WTC11 (cell line): ENCODE measurements around the gene PRR19. TPM values are rescaled to one million over a fixed set of nuclear protein-coding genes. Genes with fewer than 3 reads are reported as not detected.

ENCODE experiments used
- ATAC-seq: fragments of 200-7000 bp; cut with Tn5 transposase; 2 replicates; pipeline ENCODE4 v1.10.0; 2021; ENCODE audit warnings: mild to moderate bottlenecking, moderate library complexity
- CTCF ChIA-PET: fragments of 300-600 bp; sonication (Branson Sonifier 250); formaldehyde crosslinking; loops from one replicate; lab custom pipeline; 2021; ENCODE audit warnings: antibody characterized with exemption; lab: Charles Lee
- POLR2A ChIA-PET: fragments of 350-600 bp; sonication (Branson Sonifier 250); formaldehyde crosslinking; loops from one replicate; lab custom pipeline; 2021; ENCODE audit warnings: antibody characterized with exemption; lab: Charles Lee
- DNase-seq: peaks from one replicate; pipeline ENCODE4 v3.0.0; 2021; ENCODE audit warnings: low spot score
- H3K27ac Mint-ChIP-seq: 2 replicates; pipeline ENCODE4 v1.8.0; 2021; ENCODE audit warnings: mixed read lengths
- H3K27me3 Mint-ChIP-seq: 2 replicates; pipeline ENCODE4 v1.8.0; 2021; ENCODE audit warnings: low read depth, mild to moderate bottlenecking, moderate library complexity, mixed read lengths
- H3K36me3 Mint-ChIP-seq: 2 replicates; pipeline ENCODE4 v1.8.0; 2021; ENCODE audit warnings: mixed read lengths
- H3K4me1 Mint-ChIP-seq: 2 replicates; pipeline ENCODE4 v1.8.0; 2022; ENCODE audit warnings: mixed read lengths
- H3K4me3 Mint-ChIP-seq: 2 replicates; pipeline ENCODE4 v1.8.0; 2021; ENCODE audit warnings: mild to moderate bottlenecking, moderate library complexity, mixed read lengths
- H3K9me3 Mint-ChIP-seq: 2 replicates; pipeline ENCODE4 v1.8.0; 2021; ENCODE audit warnings: mixed read lengths
- ETV6 ChIP-seq: sonication (generic); formaldehyde crosslinking; IDR thresholded peaks from 2 replicates; pipeline ENCODE4 v1.8.1; 2022; ENCODE audit warnings: mild to moderate bottlenecking, missing genetic modification reagents
- GRHL2 ChIP-seq: fragments of 250-450 bp; sonication (Bioruptor Pico); IDR thresholded peaks from 2 replicates; pipeline ENCODE4 v1.8.0; 2022; ENCODE audit warnings: mild to moderate bottlenecking, moderate library complexity; ENCODE audit not compliant: insufficient replicate concordance, severe bottlenecking
- IRF2 ChIP-seq: sonication (generic); formaldehyde crosslinking; IDR thresholded peaks from 2 replicates; pipeline ENCODE4 v1.8.0; 2022; ENCODE audit warnings: low read depth, missing genetic modification reagents, borderline replicate concordance
- JUN ChIP-seq: sonication (generic); formaldehyde crosslinking; IDR thresholded peaks from 2 replicates; pipeline ENCODE4 v1.8.0; 2023; ENCODE audit warnings: mild to moderate bottlenecking, missing genetic modification reagents
- MYBL2 ChIP-seq: sonication (generic); formaldehyde crosslinking; IDR thresholded peaks from 2 replicates; pipeline ENCODE4 v1.8.1; 2023; ENCODE audit warnings: mild to moderate bottlenecking, moderate library complexity, missing genetic modification reagents
- NFATC4 ChIP-seq: fragments of 250-450 bp; sonication (Bioruptor Pico); IDR thresholded peaks from 2 replicates; pipeline ENCODE4 v1.9.0; 2021; ENCODE audit warnings: mild to moderate bottlenecking
- SMAD3 ChIP-seq: sonication (generic); formaldehyde crosslinking; IDR thresholded peaks from 2 replicates; pipeline ENCODE4 v1.8.0; 2022; ENCODE audit warnings: missing genetic modification reagents, mild to moderate bottlenecking, borderline replicate concordance
- SOX15 ChIP-seq: fragments of 250-450 bp; sonication (Bioruptor Pico); IDR thresholded peaks from 2 replicates; pipeline ENCODE4 v1.9.0; 2021; ENCODE audit warnings: mild to moderate bottlenecking
- TCF7 ChIP-seq: sonication (generic); formaldehyde crosslinking; IDR thresholded peaks from 2 replicates; pipeline ENCODE4 v1.8.0; 2022; ENCODE audit warnings: mild to moderate bottlenecking, low read depth, missing genetic modification reagents, moderate library complexity
- TEAD4 ChIP-seq: sonication (generic); formaldehyde crosslinking; IDR thresholded peaks from 2 replicates; pipeline ENCODE4 v1.8.0; 2022; ENCODE audit warnings: mild to moderate bottlenecking, missing genetic modification reagents
- ZNF121 ChIP-seq: sonication (generic); formaldehyde crosslinking; IDR thresholded peaks from 2 replicates; pipeline ENCODE4 v1.8.0; 2023; ENCODE audit warnings: missing genetic modification reagents
- ZNF219 ChIP-seq: sonication (generic); formaldehyde crosslinking; IDR thresholded peaks from 2 replicates; pipeline ENCODE4 v1.8.0; 2023; ENCODE audit warnings: missing genetic modification reagents, mild to moderate bottlenecking, borderline replicate concordance
- ZNF232 ChIP-seq: sonication (generic); formaldehyde crosslinking; IDR thresholded peaks from 2 replicates; pipeline ENCODE4 v1.8.0; 2022; ENCODE audit warnings: mild to moderate bottlenecking, missing genetic modification reagents
- ZNF396 ChIP-seq: fragments of 250-450 bp; sonication (Bioruptor Pico); IDR thresholded peaks from 2 replicates; pipeline ENCODE4 v1.8.0; 2021; ENCODE audit warnings: mild to moderate bottlenecking, moderate library complexity, borderline replicate concordance
- ZNF416 ChIP-seq: fragments of 250-450 bp; sonication (Bioruptor Pico); IDR thresholded peaks from 2 replicates; pipeline ENCODE4 v1.9.0; 2021; ENCODE audit warnings: mild to moderate bottlenecking, inconsistent platforms
- ZNF423 ChIP-seq: fragments of 250-450 bp; sonication (Bioruptor Pico); IDR thresholded peaks from 2 replicates; pipeline ENCODE4 v2.1.2; 2022; ENCODE audit warnings: mild to moderate bottlenecking, moderate library complexity
- total RNA-seq: library from RNA; stranded (reverse); gene quantifications from 3 replicates; pipeline ENCODE4 v1.2.3, GENCODE V29; 2021
- TF ChIP-seq, protein P1 (sequence below): sonication (generic); formaldehyde crosslinking; IDR thresholded peaks from 2 replicates; pipeline ENCODE4 v1.8.0; 2022; ENCODE audit warnings: mild to moderate bottlenecking, missing genetic modification reagents
- TF ChIP-seq, protein P2 (sequence below): sonication (generic); formaldehyde crosslinking; IDR thresholded peaks from 2 replicates; pipeline ENCODE4 v1.8.1; 2023; ENCODE audit warnings: mild to moderate bottlenecking, missing genetic modification reagents
- TF ChIP-seq, protein P3 (sequence below): fragments of 250-450 bp; sonication (Bioruptor Pico); IDR thresholded peaks from 2 replicates; pipeline ENCODE4 v1.9.0; 2021; ENCODE audit warnings: moderate library complexity, mild to moderate bottlenecking, inconsistent platforms, borderline replicate concordance

The PRR19 gene
- total RNA-seq, 1 experiment from 2014 or later = 3.7 TPM

DNA sequence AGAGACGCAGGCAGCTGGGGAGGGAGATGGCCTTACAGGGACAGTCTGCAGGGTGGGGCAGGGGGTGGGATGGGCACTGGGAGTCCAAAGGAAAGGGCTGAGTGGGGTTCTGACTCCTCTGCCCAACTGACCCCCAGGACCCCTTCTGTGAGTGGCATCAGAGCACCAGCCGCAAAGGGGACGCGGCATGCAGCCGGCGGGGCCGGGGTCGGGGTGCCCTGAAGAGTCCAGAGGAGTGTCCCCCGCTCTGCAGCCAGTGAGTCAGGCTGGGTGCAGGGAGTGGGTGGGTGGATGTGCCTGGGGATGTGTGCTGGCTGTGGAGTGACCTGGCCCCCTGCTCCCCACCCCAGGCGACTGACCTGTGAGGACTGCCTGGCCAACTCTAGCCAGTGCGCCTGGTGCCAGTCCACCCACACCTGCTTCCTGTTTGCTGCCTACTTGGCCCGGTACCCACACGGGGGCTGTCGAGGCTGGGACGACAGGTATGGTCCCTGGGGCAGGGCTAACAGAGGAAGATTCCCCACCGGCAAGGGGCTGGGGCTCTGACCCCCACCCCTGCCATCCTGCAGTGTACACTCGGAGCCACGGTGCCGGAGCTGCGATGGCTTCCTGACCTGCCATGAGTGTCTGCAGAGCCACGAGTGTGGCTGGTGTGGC lies 49.3 kb downstream of the PRR19 start (continued):
- TF ChIP-seq, protein P1, sequence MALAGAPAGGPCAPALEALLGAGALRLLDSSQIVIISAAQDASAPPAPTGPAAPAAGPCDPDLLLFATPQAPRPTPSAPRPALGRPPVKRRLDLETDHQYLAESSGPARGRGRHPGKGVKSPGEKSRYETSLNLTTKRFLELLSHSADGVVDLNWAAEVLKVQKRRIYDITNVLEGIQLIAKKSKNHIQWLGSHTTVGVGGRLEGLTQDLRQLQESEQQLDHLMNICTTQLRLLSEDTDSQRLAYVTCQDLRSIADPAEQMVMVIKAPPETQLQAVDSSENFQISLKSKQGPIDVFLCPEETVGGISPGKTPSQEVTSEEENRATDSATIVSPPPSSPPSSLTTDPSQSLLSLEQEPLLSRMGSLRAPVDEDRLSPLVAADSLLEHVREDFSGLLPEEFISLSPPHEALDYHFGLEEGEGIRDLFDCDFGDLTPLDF (CRISPR knock-in tag) = no peak
- TF ChIP-seq TCF7 (CRISPR knock-in tag) (no peak), JUN (CRISPR knock-in tag) (no peak), SMAD3 (CRISPR knock-in tag) (no peak), TEAD4 (CRISPR knock-in tag) (no peak), SOX15 (CRISPR knock-in tag) (no peak), ZNF219 (CRISPR knock-in tag) (no peak), ZNF423 (CRISPR knock-in tag) (no peak), IRF2 (CRISPR knock-in tag) (no peak), ZNF416 (CRISPR knock-in tag) (no peak), MYBL2 (CRISPR knock-in tag) (no peak)
- TF ChIP-seq, protein P2, sequence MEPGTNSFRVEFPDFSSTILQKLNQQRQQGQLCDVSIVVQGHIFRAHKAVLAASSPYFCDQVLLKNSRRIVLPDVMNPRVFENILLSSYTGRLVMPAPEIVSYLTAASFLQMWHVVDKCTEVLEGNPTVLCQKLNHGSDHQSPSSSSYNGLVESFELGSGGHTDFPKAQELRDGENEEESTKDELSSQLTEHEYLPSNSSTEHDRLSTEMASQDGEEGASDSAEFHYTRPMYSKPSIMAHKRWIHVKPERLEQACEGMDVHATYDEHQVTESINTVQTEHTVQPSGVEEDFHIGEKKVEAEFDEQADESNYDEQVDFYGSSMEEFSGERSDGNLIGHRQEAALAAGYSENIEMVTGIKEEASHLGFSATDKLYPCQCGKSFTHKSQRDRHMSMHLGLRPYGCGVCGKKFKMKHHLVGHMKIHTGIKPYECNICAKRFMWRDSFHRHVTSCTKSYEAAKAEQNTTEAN (CRISPR knock-in tag) = no peak
- TF ChIP-seq, protein P3, sequence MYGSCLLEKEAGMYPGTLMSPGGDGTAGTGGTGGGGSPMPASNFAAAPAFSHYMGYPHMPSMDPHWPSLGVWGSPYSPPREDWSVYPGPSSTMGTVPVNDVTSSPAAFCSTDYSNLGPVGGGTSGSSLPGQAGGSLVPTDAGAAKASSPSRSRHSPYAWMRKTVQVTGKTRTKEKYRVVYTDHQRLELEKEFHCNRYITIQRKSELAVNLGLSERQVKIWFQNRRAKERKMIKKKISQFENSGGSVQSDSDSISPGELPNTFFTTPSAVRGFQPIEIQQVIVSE (CRISPR knock-in tag) = no peak

DNA sequence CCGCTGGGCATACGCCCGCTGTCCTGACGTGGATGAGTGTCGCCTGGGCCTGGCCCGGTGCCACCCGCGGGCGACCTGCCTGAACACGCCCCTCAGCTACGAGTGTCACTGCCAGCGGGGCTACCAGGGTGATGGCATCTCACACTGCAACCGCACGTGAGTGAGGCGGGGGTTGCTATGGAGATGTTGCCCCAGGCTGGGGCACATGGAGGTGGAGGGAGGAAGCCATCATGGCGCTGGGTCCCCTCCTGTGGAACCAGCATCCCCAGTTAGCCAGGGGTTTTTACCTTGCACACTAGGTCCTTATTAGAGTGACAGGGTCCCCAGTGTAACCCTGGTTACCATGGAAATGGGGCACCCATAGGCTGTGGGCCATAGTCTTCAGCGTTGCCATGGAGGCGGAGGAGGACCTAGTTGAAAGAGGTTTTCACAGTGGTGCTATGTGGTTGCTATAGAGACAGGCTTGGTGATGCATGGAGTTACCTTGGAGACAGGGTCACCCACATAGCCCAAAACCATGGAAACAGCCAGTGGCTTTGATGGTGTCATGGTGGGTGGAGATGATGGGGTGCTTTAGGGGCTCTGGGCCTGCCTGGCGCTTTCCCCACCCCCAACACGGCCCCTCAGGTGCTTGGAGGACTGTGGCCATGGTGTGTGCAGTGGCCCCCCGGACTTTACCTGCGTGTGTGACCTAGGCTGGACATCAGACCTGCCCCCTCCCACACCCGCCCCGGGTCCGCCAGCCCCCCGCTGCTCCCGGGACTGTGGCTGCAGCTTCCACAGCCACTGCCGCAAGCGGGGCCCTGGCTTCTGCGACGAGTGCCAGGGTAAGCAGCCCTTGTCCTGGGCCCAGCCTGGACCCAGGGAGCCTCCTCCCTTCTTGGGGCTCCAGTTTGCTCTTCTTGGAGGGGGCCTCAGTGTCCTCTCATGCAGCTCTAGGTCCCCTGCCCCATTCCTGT lies 50.6 kb downstream of the PRR19 start:
- ChIA-PET CTCF (interaction anchor here (0.6 kb wide), 1 partner anchor 11 kb away, joined by 5 read pairs; no protein-coding TSS in a partner anchor), POLR2A (interaction anchor here (0.6 kb wide), 1 partner anchor 34 kb away, joined by 3 read pairs; no protein-coding TSS in a partner anchor)
- H3K9me3 Mint-ChIP-seq = no peaks in the 10 kb centered on the region
- ATAC-seq (no peak), DNase-seq (no peak)
- peaks cover 9% of the 10 kb centered on the region; the same call in 1 of the 2 replicates for H3K36me3 Mint-ChIP-seq
- TF ChIP-seq ZNF396 (CRISPR knock-in tag) (no peak), MYBL2 (CRISPR knock-in tag) (no peak), GRHL2 (CRISPR knock-in tag) (no peak), ZNF232 (CRISPR knock-in tag) (no peak), NFATC4 (CRISPR knock-in tag) (no peak), ZNF121 (no peak), ETV6 (no peak)
- no peaks in the 10 kb centered on the region for H3K4me1 Mint-ChIP-seq
- no peak overlapping the region for H3K4me3 Mint-ChIP-seq
- H3K27me3 Mint-ChIP-seq = no peaks in the 10 kb centered on the region
- H3K27ac Mint-ChIP-seq = no peak overlapping the region
